HepG2 (cell line): ENCODE measurements around the gene AHCY. TPM values are rescaled to one million over a fixed set of nuclear protein-coding genes. Genes with fewer than 3 reads are reported as not detected.
A peak's percentile ranks its signal among the peaks of the same experiment; 100 is the strongest.

Experiments
- ARID5B ChIP-seq: IDR thresholded peaks from 2 replicates; pipeline ENCODE4 v1.4.0; 2020; ENCODE audit warnings: mild to moderate bottlenecking, missing genetic modification reagents
- BCL6 ChIP-seq: IDR thresholded peaks from 2 replicates; pipeline ENCODE4 v1.6.1; 2016; ENCODE audit warnings: missing genetic modification reagents, missing compliant biosample characterization
- DPF2 ChIP-seq: sonication (generic); formaldehyde crosslinking; IDR thresholded peaks from 2 replicates; pipeline ENCODE4 v1.4.0; 2020; ENCODE audit warnings: mild to moderate bottlenecking, low read depth, missing genetic modification reagents, borderline replicate concordance
- FOXC1 ChIP-seq: sonication (generic); formaldehyde crosslinking; IDR thresholded peaks from 2 replicates; pipeline ENCODE4 v1.8.0; 2022; ENCODE audit warnings: mild to moderate bottlenecking, missing genetic modification reagents, borderline replicate concordance
- FOXK1 ChIP-seq: sonication (generic); formaldehyde crosslinking; IDR thresholded peaks from 2 replicates; pipeline ENCODE4 v1.4.0; 2020; ENCODE audit warnings: low read depth, missing genetic modification reagents, borderline replicate concordance
- GZF1 ChIP-seq: sonication (generic); formaldehyde crosslinking; IDR thresholded peaks from 2 replicates; pipeline ENCODE4 v1.5.1; 2020; ENCODE audit warnings: mild to moderate bottlenecking, missing genetic modification reagents
- KDM1A ChIP-seq: IDR thresholded peaks from 2 replicates; pipeline ENCODE4 v1.6.1; 2016; ENCODE audit warnings: missing compliant biosample characterization
- RAD21 ChIP-seq: fragments of 450-650 bp; formaldehyde crosslinking; IDR thresholded peaks from 2 replicates; pipeline ENCODE4 v1.5.0; 2020; ENCODE audit warnings: mild to moderate bottlenecking
- RBAK ChIP-seq: sonication (generic); formaldehyde crosslinking; IDR thresholded peaks from 2 replicates; pipeline ENCODE4 v1.5.1; 2020; ENCODE audit warnings: mild to moderate bottlenecking, missing genetic modification reagents
- REPIN1 ChIP-seq: sonication (generic); formaldehyde crosslinking; IDR thresholded peaks from 2 replicates; pipeline ENCODE4 v1.8.0; 2022; ENCODE audit warnings: missing genetic modification reagents, low read depth, mild to moderate bottlenecking, borderline replicate concordance
- RXRA ChIP-seq: sonication (generic); formaldehyde crosslinking; IDR thresholded peaks from 2 replicates; pipeline ENCODE4 v1.5.1; 2020; ENCODE audit warnings: missing genetic modification reagents
- SALL1 ChIP-seq: sonication (generic); formaldehyde crosslinking; IDR thresholded peaks from 2 replicates; pipeline ENCODE4 v1.8.0; 2022; ENCODE audit warnings: mild to moderate bottlenecking, missing genetic modification reagents
- SMYD3 ChIP-seq: sonication (generic); formaldehyde crosslinking; IDR thresholded peaks from 2 replicates; pipeline ENCODE4 v1.8.1; 2023; ENCODE audit warnings: mild to moderate bottlenecking, missing genetic modification reagents
- SNAPC2 ChIP-seq: sonication (generic); formaldehyde crosslinking; IDR thresholded peaks from 2 replicates; pipeline ENCODE4 v1.8.1; 2022; ENCODE audit warnings: mild to moderate bottlenecking, missing genetic modification reagents
- TARDBP ChIP-seq: sonication (generic); formaldehyde crosslinking; IDR thresholded peaks from 2 replicates; pipeline ENCODE4 v1.8.0; 2022; ENCODE audit warnings: mild to moderate bottlenecking, missing genetic modification reagents
- TEAD3 ChIP-seq: optimal IDR thresholded peaks from 2 replicates; pipeline ENCODE3; 2016; ENCODE audit warnings: borderline replicate concordance
- TFAP4 ChIP-seq: sonication (generic); IDR thresholded peaks from 2 replicates; pipeline ENCODE4 v1.6.1; 2016; ENCODE audit warnings: low read depth, borderline replicate concordance
- ZFX ChIP-seq: sonication (generic); formaldehyde crosslinking; IDR thresholded peaks from 2 replicates; pipeline ENCODE4 v1.4.0; 2020; ENCODE audit warnings: mild to moderate bottlenecking, low read depth, missing genetic modification reagents, moderate library complexity
- ZMAT3 ChIP-seq: sonication (generic); formaldehyde crosslinking; conservative IDR thresholded peaks from 2 replicates; pipeline ENCODE4 v1.7.0; 2021; ENCODE audit warnings: missing genetic modification reagents
- ZMYM3 ChIP-seq: sonication (generic); formaldehyde crosslinking; IDR thresholded peaks from 2 replicates; pipeline ENCODE4 v1.5.1; 2020; ENCODE audit warnings: mild to moderate bottlenecking, missing genetic modification reagents
- ZNF441 ChIP-seq: sonication (generic); formaldehyde crosslinking; IDR thresholded peaks from 2 replicates; pipeline ENCODE4 v1.7.0; 2021; ENCODE audit warnings: missing genetic modification reagents, borderline replicate concordance
- ZNF781 ChIP-seq: sonication (generic); formaldehyde crosslinking; IDR thresholded peaks from 2 replicates; pipeline ENCODE4 v1.5.1; 2020; ENCODE audit warnings: borderline replicate concordance, mild to moderate bottlenecking, missing genetic modification reagents; ENCODE audit errors: not compliant biosample characterization
- ZSCAN31 ChIP-seq: sonication (generic); formaldehyde crosslinking; IDR thresholded peaks from 2 replicates; pipeline ENCODE4 v1.5.0; 2020; ENCODE audit warnings: low read depth, mild to moderate bottlenecking, missing genetic modification reagents
- polyA plus RNA-seq, 8 experiments: library from polyadenylated mRNA; depleted of rRNA in 3 of 8; stranded (reverse) in 7 of 8; unstranded in 1 of 8; fragments of >200 nt; fragmentation: Illumina TruSeq in 4 of 8; extraction: Trizol in 4 of 8; gene quantifications; 2 replicates each; pipeline versions ENCODE4 v1.2.1 to v1.2.3, GENCODE V29; 2011 to 2016; ENCODE audit warnings: low read depth in 4 of 8, missing spikeins in 1 of 8, mixed read lengths in 1 of 8; ENCODE audit not compliant: insufficient read depth in 1 of 8
- total RNA-seq, 5 experiments: library from RNA; depleted of rRNA; stranded (reverse); fragments of >200 nt; fragmentation: Illumina TruSeq; extraction: Trizol; gene quantifications; 2 replicates each; pipeline ENCODE4 v1.2.3, GENCODE V29; 2016; ENCODE audit warnings: low read depth in 1 of 5
- TF ChIP-seq, protein P1 (sequence below): sonication (generic); formaldehyde crosslinking; IDR thresholded peaks from 2 replicates; pipeline ENCODE4 v1.9.0; 2022; ENCODE audit warnings: missing genetic modification reagents, mild to moderate bottlenecking, borderline replicate concordance

AHCY gene
- total and polyA plus RNA-seq, 2 of the 13 experiments (the other 11 are each of a cell fraction or from before 2014, with no cell fraction given) = 407 to 419 TPM

DNA sequence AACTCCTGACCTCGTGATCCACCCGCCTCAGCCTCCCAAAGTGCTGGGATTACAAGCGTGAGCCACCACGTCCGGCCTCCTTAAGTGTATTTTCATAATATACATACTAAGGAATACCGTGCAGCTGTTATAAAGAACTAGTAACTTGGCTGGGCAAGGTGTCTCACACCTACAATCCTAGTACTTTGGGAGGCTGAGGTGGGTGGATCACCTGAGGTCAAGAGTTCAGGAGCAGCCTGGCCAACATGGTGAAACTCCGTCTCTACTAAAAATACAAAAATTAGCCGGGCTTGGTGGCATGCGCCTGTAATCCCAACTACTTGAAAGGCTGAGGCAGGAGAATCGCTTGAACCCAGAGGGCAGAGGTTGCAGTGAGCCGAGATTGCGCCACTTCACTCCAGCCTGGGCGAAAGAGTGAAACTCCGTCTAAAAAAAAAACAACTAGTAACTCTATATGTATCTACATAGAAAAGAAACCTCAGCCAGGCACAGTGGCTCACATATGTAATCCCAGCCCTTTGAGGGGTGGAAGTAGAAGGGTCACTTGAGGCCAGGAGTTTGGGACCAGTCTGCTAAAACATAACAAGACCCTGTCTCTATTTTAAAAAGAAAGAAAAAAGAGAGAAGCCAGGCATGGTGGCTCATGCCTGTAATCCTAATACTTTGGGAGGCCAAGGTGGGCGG, 27.8 kb upstream of the AHCY start (continued):
- TF ChIP-seq, protein P1, sequence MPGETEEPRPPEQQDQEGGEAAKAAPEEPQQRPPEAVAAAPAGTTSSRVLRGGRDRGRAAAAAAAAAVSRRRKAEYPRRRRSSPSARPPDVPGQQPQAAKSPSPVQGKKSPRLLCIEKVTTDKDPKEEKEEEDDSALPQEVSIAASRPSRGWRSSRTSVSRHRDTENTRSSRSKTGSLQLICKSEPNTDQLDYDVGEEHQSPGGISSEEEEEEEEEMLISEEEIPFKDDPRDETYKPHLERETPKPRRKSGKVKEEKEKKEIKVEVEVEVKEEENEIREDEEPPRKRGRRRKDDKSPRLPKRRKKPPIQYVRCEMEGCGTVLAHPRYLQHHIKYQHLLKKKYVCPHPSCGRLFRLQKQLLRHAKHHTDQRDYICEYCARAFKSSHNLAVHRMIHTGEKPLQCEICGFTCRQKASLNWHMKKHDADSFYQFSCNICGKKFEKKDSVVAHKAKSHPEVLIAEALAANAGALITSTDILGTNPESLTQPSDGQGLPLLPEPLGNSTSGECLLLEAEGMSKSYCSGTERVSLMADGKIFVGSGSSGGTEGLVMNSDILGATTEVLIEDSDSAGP = peak; percentile 48
- TF ChIP-seq GZF1 (CRISPR knock-in tag) (peak; percentile 75; the same call in 1 of the 2 replicates), ZSCAN31 (0 out of 2 replicates have a peak, but pooled peaks have one; percentile 57), ZFX (CRISPR knock-in tag) (peak; percentile 30; the same call in 1 of the 2 replicates), KDM1A (CRISPR knock-in tag) (peak; percentile 5; the same call in 1 of the 2 replicates), SNAPC2 (CRISPR knock-in tag) (peak; percentile 39; the same call in 1 of the 2 replicates), RAD21 (CRISPR knock-in tag) (peak; percentile 20; the same call in 1 of the 2 replicates), DPF2 (CRISPR knock-in tag) (peak; percentile 70; the same call in 1 of the 2 replicates), TFAP4 (peak; percentile 19; the same call in 1 of the 2 replicates), RBAK (0 out of 2 replicates have a peak, but pooled peaks have one; percentile 33), FOXK1 (CRISPR knock-in tag) (0 out of 2 replicates have a peak, but pooled peaks have one; percentile 3), SMYD3 (CRISPR knock-in tag) (0 out of 2 replicates have a peak, but pooled peaks have one; percentile 25), ZNF781 (peak; percentile 29), FOXC1 (peak; percentile 36; the same call in 1 of the 2 replicates), SALL1 (CRISPR knock-in tag) (peak; percentile 92), TARDBP (0 out of 2 replicates have a peak, but pooled peaks have one; percentile 42), BCL6 (CRISPR knock-in tag) (peak; percentile 47; the same call in 1 of the 2 replicates), ZNF441 (CRISPR knock-in tag) (peak; percentile 99), REPIN1 (CRISPR knock-in tag) (peak; percentile 46; the same call in 1 of the 2 replicates), ARID5B (CRISPR knock-in tag) (peak; percentile 84; the same call in 1 of the 2 replicates), TEAD3 (peak; percentile 63), ZMYM3 (CRISPR knock-in tag) (peak; percentile 93), ZMAT3 (CRISPR knock-in tag) (0 out of 2 replicates have a peak, but pooled peaks have one; percentile 24), RXRA (peak; percentile 75; the same call in 1 of the 2 replicates)
